D721Med (cell line): ENCODE results near the gene OASL.

Experiments used
- DNase-seq: peaks from one replicate; pipeline ENCODE4 v3.0.0; 2011; ENCODE audit warnings: low spot score; ENCODE audit not compliant: insufficient read length
- FAIRE-seq: peaks from 2 replicates; lab custom pipeline; 2011; peaks lifted over from hg19 to GRCh38; lab: Jason Lieb, UNC
- CTCF ChIP-seq: IDR thresholded peaks from 2 replicates; pipeline ENCODE4 v1.5.1; 2012; ENCODE audit warnings: mild to moderate bottlenecking, control low read depth; ENCODE audit not compliant: insufficient read depth; ENCODE audit errors: missing control alignments

Gene OASL

DNA sequence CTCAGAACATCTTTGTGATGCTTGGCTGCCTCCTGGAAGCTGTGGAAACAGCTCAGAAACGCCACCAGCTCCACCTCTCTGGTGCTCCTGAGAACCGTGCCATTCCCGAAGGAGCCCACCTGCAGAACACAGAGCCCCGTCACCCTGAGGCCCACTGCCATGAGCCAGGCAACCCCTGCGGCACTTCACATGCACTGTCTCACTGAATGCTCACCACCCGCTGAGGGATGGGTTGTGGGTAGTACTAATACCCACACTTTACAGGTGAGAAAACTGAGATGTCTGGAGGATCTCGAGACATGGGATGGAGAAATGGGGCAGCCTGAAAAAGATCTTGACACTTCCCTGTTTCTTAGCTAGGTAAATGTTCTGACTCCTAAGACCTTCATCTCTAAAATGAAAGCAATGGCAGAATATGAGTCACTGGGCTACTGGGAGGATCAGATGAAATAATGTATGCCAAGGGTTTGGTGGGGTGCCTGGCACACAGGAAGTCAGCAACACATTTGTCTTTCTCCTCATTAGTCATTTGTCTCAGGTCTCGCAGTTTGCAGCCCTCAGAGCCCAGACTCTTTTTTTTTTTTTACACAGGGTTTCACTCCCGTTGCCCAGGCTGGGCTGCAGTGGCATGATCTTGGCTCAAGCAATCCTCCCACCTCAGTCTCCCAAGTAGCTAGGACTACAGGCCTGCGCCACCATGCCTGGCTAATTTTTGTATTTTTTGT lies 5.3 kb downstream of the OASL start:
- FAIRE-seq (no peak), DNase-seq (no peak)
- TF ChIP-seq CTCF, result no peak

DNA sequence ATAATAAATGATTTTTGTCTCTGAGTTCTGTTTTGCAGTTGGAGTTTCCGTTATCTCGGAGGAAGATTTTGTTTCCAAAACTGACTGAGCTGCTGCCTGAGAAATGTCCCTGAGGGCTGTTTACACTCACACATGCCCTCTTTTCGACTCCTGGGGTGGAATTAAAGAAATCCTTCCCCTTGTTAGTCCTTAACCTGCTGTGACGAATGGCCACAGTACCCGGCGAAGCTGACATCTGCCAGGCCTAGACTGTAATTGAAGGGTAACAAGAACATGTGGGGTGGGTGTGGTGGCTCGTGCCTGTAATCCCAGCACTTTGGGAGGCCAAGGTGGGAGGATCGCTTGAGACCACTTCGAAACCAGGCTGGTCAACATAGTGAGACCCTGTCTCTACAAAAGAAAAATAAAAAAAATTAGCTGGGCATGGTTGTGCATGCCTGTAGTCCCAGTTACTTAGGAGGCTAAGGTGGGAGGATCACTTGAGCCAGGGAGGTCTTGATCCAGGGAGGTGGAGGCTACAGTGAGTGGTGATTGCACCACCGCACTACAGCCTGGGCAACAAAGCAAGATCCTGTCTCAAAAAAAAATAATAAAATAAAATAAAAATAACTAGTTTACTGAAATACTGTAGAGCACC lies 8.4 kb downstream of the OASL start:
- DNase-seq, result no peak
- FAIRE-seq, result no peak
- no peak for TF ChIP-seq CTCF

DNA sequence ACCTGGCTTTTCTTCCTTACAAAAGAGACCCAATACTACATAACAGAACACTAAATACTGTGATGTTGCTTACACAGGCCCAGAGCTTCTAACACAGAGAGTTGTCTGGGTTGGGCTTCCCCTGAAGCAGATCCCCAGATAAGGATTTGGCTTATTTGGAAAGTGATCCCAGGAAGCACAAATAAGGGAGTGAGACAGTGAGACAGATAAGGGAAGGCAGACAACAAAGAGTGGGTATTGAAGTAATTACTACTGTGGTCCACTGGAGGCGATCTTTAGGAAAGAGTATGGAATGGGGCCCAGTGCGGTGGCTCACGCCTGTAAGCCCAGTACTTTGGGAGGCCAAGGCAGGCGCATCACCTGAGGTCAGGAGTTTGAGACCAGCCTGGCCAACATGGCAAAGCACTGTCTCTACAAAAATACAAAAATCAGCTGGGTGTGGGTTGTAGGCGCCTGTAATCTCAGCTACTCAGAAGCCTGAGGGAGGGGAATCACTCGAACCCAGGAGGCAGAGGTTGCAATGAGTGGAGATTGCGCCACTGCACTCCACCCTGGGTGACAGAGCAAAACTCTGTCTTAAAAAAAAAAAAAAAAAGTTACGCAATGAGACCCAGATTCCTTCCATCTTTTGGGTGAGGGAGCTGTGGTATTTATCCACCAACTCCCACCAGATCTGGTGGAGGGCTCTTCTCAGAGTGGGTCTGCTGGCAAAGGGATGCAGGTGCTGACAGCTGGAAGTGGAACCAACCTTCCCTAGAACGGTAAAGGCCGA lies 12.6 kb downstream of the OASL start:
- peak; percentile 1 for TF ChIP-seq CTCF
- FAIRE-seq (no peak), DNase-seq (no peak)

GRCh38 chr12:121025442-121026226 lies 13.4 kb downstream of the OASL start:
- TF ChIP-seq CTCF, result no peak
- DNase-seq (no peak), FAIRE-seq (no peak)

DNA sequence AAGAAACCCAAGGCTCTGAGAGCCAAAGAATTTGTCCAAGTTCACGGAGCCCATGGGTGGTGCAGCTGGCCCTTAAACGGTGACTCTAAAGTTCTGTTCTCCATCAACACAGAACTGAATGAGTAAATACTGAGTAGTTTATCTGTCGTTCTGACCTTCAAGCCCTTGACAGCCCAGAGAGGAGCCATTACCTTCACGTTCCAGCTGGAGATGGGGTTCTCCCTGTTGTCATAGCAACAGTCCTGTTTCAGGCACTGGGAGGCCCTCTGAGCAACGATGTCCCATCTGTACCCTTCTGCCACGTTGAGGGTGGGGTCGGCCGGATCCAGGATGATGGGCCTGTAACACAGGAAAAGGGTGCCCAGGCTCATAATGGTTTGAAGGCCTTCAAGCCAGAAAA lies 15.2 kb downstream of the OASL start:
- DNase-seq (no peak), FAIRE-seq (no peak)
- no peak for TF ChIP-seq CTCF

GRCh38 chr12:121022713-121023112 lies 16.3 kb downstream of the OASL start:
- DNase-seq (no peak), FAIRE-seq (no peak)
- no peak for TF ChIP-seq CTCF
